Testis (tissue), 2 donors: ENCODE results near the gene OXA1L.

Experiments used
- POLR2A ChIP-seq: fragments of 450-650 bp; IDR thresholded peaks from one replicate; pipeline ENCODE4 v1.6.1; 2017; ENCODE audit warnings: antibody characterized with exemption, mild to moderate bottlenecking, moderate library complexity
- TF ChIP-seq, protein P1 (sequence below), 3 experiments: fragments of 450-650 bp in 2 of 3; fragments of 200-600 bp in 1 of 3; sonication (generic) in 1 of 3; IDR thresholded peaks; one replicate each; pipeline ENCODE4 v1.5.1; 2016 to 2019; ENCODE audit warnings: antibody characterized with exemption in 3 of 3, mild to moderate bottlenecking in 2 of 3, moderate library complexity in 1 of 3

DNA sequence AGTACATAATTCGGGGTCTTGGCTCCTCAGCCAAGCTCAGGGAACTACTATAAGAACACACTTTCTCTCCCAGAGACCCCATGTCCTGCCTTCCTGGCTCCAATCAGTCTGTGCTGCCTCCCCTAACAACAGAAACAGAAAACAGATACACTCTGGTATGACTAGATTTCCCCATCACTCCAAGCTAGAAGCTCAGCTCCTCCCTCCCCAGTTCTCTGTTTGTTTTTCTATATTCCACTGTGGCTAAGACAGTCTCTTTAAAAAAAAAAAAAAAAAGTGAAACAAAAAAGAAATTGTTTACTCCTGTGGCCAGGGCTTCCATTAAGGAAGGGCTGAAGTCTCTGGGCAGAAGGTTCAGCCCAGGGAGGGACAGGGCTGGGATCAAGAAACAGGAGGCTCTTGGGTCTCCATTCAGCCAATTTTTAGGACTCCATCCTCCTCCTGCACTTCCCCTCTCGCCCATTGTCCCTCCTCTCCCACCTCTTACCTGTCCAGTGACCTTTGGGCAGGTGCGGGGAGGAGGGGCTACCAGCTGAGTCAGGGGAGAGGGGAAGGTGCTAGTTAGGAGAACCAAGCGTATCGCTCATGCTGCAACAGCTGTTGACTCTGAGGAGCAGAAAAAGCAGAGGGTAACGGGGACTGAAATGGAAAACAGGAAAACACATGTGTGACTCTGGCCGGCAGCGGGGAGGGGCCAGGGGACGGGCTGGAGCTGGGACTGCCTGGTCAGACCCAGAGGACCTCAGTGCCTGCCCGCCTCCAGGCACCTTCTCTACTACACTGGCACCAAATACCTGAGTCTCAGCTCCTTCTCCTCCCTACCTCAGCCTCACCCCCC, 52.9 kb downstream of the OXA1L start:
- TF ChIP-seq, protein P1, sequence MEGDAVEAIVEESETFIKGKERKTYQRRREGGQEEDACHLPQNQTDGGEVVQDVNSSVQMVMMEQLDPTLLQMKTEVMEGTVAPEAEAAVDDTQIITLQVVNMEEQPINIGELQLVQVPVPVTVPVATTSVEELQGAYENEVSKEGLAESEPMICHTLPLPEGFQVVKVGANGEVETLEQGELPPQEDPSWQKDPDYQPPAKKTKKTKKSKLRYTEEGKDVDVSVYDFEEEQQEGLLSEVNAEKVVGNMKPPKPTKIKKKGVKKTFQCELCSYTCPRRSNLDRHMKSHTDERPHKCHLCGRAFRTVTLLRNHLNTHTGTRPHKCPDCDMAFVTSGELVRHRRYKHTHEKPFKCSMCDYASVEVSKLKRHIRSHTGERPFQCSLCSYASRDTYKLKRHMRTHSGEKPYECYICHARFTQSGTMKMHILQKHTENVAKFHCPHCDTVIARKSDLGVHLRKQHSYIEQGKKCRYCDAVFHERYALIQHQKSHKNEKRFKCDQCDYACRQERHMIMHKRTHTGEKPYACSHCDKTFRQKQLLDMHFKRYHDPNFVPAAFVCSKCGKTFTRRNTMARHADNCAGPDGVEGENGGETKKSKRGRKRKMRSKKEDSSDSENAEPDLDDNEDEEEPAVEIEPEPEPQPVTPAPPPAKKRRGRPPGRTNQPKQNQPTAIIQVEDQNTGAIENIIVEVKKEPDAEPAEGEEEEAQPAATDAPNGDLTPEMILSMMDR (IDR thresholded peaks at IDR 0.05), result no peak
- no peak for TF ChIP-seq POLR2A
